Upper lobe of left lung (tissue), 6 donors: Measurements from ENCODE around the gene HNRNPLL. TPM values are rescaled to one million over a fixed set of nuclear protein-coding genes. Genes with fewer than 3 reads are reported as not detected.

Experiments
- ATAC-seq, 2 donors: fragments of 200-7000 bp; cut with Tn5 transposase; one replicate each; pipeline ENCODE4 v1.9.1; 2022; ENCODE audit warnings: mild to moderate bottlenecking in 2 of 2, moderate library complexity in 2 of 2; ENCODE audit not compliant: low FRiP score in 2 of 2
- DNase-seq, 2 donors: peaks; one replicate each; pipeline ENCODE4 v3.0.0-alpha.2; 2019 to 2020
- H3K27ac ChIP-seq, 4 donors: fragments of 200-600 bp; sonication (generic); one replicate each; pipeline ENCODE4 v1.5.1; 2016 to 2019
- H3K27me3 ChIP-seq, 4 donors: fragments of 200-600 bp; sonication (generic); one replicate each; pipeline ENCODE4 v1.5.1; 2017 to 2019
- H3K36me3 ChIP-seq, 4 donors: fragments of 200-600 bp; sonication (generic); one replicate each; pipeline ENCODE4 v1.5.1; 2016 to 2019
- H3K4me1 ChIP-seq, 4 donors: fragments of 200-600 bp; sonication (generic); one replicate each; pipeline ENCODE4 v1.5.1; 2018 to 2019
- H3K4me3 ChIP-seq, 4 donors: fragments of 200-600 bp; sonication (generic); one replicate each; pipeline ENCODE4 v1.5.1; 2017 to 2019; ENCODE audit warnings: mild to moderate bottlenecking in 2 of 4, moderate library complexity in 1 of 4
- H3K9me3 ChIP-seq, 4 donors: fragments of 200-600 bp; sonication (generic); one replicate each; pipeline ENCODE4 v1.5.1; 2018 to 2019
- CTCF ChIP-seq, 6 experiments: fragments of 450-650 bp in 4 of 6; fragments of 200-600 bp in 2 of 6; sonication (generic) in 2 of 6; IDR thresholded peaks; one replicate each; pipeline ENCODE4 v1.5.1; 2016 to 2019; ENCODE audit warnings: antibody characterized with exemption in 6 of 6
- EP300 ChIP-seq, 4 donors: sonication (generic); formaldehyde crosslinking; IDR thresholded peaks; one replicate each; pipeline ENCODE4 v1.5.1; 2017; ENCODE audit warnings: antibody characterized with exemption in 4 of 4, control low read depth in 2 of 4
- POLR2A ChIP-seq, 4 donors: fragments of 450-650 bp; IDR thresholded peaks; one replicate each; pipeline ENCODE4 v1.5.1; 2016 to 2017; ENCODE audit warnings: antibody characterized with exemption in 4 of 4, mild to moderate bottlenecking in 2 of 4
- POLR2AphosphoS5 ChIP-seq, 2 donors: sonication (generic); formaldehyde crosslinking; IDR thresholded peaks; one replicate each; pipeline ENCODE4 v1.5.1; 2017; ENCODE audit warnings: antibody characterized with exemption in 2 of 2
- WGBS, 2 donors: methylation state at CpG; one replicate each; pipeline ENCODE4 v1.1.5; 2017 to 2018; 5-methylcytosine and 5-hydroxymethylcytosine counted together
- total RNA-seq, 6 donors: library from RNA; depleted of rRNA in 4 of 6; stranded (reverse); fragments of >200 nt in 4 of 6; gene quantifications; one replicate each; pipeline versions ENCODE4 v1.1.0 to v1.2.1, GENCODE V29; 2016 to 2021
- donor health status: DM: no; HTN: no; CAD: no; lungs with moderate emphysema.
- donor health status: DM: no; HTN: yes; CAD: no; lungs with severe emphysema.

HNRNPLL gene
- total RNA-seq, 6 donors from 2014 or later = 41.0 to 71.3 (median 46.2) TPM

GRCh38 chr2:38572167-38572566, 30.6 kb downstream of the HNRNPLL start:
- DNase-seq (peak in 1 of 2 donors; percentile 28), ATAC-seq (peak in 1 of 2 donors; percentile 78)
- Histone ChIP-seq H3K9me3 (no peaks in the 10 kb centered on the region), H3K4me1 (peaks cover 0 to 14% (median 1%) of the 10 kb centered on the region in 4 donors), H3K27me3 (no peaks in the 10 kb centered on the region), H3K27ac (no peak overlapping the region), H3K4me3 (no peak overlapping the region), H3K36me3 (peaks cover 9 to 65% (median 21%) of the 10 kb centered on the region in 4 donors)
- WGBS, 2 donors = 51 to 53% methylated on average over 1 of the region's 1 CpG
- TF ChIP-seq EP300 (IDR thresholded peaks at IDR 0.05) (no peak), POLR2AphosphoS5 (IDR thresholded peaks at IDR 0.05) (no peak), POLR2A (IDR thresholded peaks at IDR 0.05) (no peak)

GRCh38 chr2:38571193-38571592, 31.5 kb downstream of the HNRNPLL start:
- Histone ChIP-seq H3K4me3 (no peak overlapping the region), H3K9me3 (no peaks in the 10 kb centered on the region), H3K27me3 (no peaks in the 10 kb centered on the region), H3K4me1 (peaks cover 0 to 14% (median 1%) of the 10 kb centered on the region in 4 donors), H3K36me3 (peaks cover 9 to 68% (median 25%) of the 10 kb centered on the region in 4 donors), H3K27ac (peak overlapping the region in 1 of 4 donors; percentile 24)
- WGBS, 2 donors = 73 to 74% methylated on average over 4 of the region's 4 CpGs
- TF ChIP-seq EP300 (IDR thresholded peaks at IDR 0.05) (no peak), POLR2AphosphoS5 (IDR thresholded peaks at IDR 0.05) (no peak), CTCF (IDR thresholded peaks at IDR 0.05) (no peak), POLR2A (IDR thresholded peaks at IDR 0.05) (no peak)
- ATAC-seq = no peak
- DNase-seq = no peak

- H3K4me1 ChIP-seq = peaks cover 0 to 14% (median 1%) of the 10 kb centered on the region in 4 donors
- WGBS, 2 donors = 70% methylated on average over 5 of the region's 5 CpGs
- ATAC-seq = no peak
- H3K36me3 ChIP-seq = peaks cover 9 to 85% (median 27%) of the 10 kb centered on the region in 4 donors
- no peaks in the 10 kb centered on the region for H3K9me3 ChIP-seq
- no peak overlapping the region for H3K4me3 ChIP-seq
- DNase-seq = no peak
- TF ChIP-seq CTCF (IDR thresholded peaks at IDR 0.05) (no peak), POLR2AphosphoS5 (IDR thresholded peaks at IDR 0.05) (no peak), POLR2A (IDR thresholded peaks at IDR 0.05) (no peak), EP300 (IDR thresholded peaks at IDR 0.05) (no peak)
- H3K27me3 ChIP-seq = no peaks in the 10 kb centered on the region
- no peak overlapping the region for H3K27ac ChIP-seq
Measured at GRCh38 chr2:38568724-38569436, 33.8 kb downstream of the HNRNPLL start.

GRCh38 chr2:38565333-38565732, 37.4 kb downstream of the HNRNPLL start:
- H3K36me3 ChIP-seq = peaks cover 13 to 77% (median 23%) of the 10 kb centered on the region in 4 donors

GRCh38 chr2:38561691-38562090, 41.0 kb downstream of the HNRNPLL start:
- DNase-seq (no peak), ATAC-seq (no peak)
- Histone ChIP-seq H3K9me3 (no peaks in the 10 kb centered on the region), H3K27me3 (no peaks in the 10 kb centered on the region), H3K36me3 (peaks cover 0 to 48% (median 7%) of the 10 kb centered on the region in 4 donors), H3K27ac (no peak overlapping the region), H3K4me3 (no peak overlapping the region), H3K4me1 (no peaks in the 10 kb centered on the region)
- TF ChIP-seq EP300 (IDR thresholded peaks at IDR 0.05) = no peak
- no peak for TF ChIP-seq POLR2AphosphoS5 (IDR thresholded peaks at IDR 0.05)
- no peak for TF ChIP-seq CTCF (IDR thresholded peaks at IDR 0.05)
- TF ChIP-seq POLR2A (IDR thresholded peaks at IDR 0.05) = no peak

More at GRCh38 chr2:38565333-38565732, 37.4 kb downstream of the HNRNPLL start:
- WGBS, 2 donors = 94 to 95% methylated on average over 2 of the region's 2 CpGs
- Histone ChIP-seq H3K27ac (no peak overlapping the region), H3K9me3 (no peaks in the 10 kb centered on the region), H3K4me1 (peaks cover 0 to 3% (median 0%) of the 10 kb centered on the region in 4 donors), H3K4me3 (no peak overlapping the region), H3K27me3 (no peaks in the 10 kb centered on the region)
- ATAC-seq (no peak), DNase-seq (no peak)
- TF ChIP-seq EP300 (IDR thresholded peaks at IDR 0.05) (no peak), POLR2A (IDR thresholded peaks at IDR 0.05) (no peak), POLR2AphosphoS5 (IDR thresholded peaks at IDR 0.05) (no peak), CTCF (IDR thresholded peaks at IDR 0.05) (no peak)
